Measurements from ENCODE around the gene SPO11. TPM values are rescaled to one million over a fixed set of nuclear protein-coding genes. Genes with fewer than 3 reads are reported as not detected.

Gene SPO11
- total RNA-seq, 1 donor from 2014 or later: not detected

GRCh38 chr20:57298457-57298856, 31.1 kb upstream of the SPO11 start:
- Histone ChIP-seq H3K27ac (no peak overlapping the region), H3K9ac (no peak overlapping the region), H3K27me3 (no peaks in the 10 kb centered on the region), H3K4me3 (no peak overlapping the region), H3K79me2 (ENCODE audit: low read depth) (no peaks in the 10 kb centered on the region), H3F3A (ENCODE audit: low read depth) (no peaks in the 10 kb centered on the region), H3K4me1 (peaks cover 17% of the 10 kb centered on the region), H4K20me1 (ENCODE audit: low read depth) (no peaks in the 10 kb centered on the region), H2AFZ (replicated peaks) (no peak overlapping the region), H3K9me3 (ENCODE audit: low read depth) (no peaks in the 10 kb centered on the region), H3K4me2 (no peak overlapping the region), H3K36me3 (no peaks in the 10 kb centered on the region)
- Mint-ChIP-seq H3K27ac (no peak overlapping the region), H3K36me3 (no peaks in the 10 kb centered on the region), H3K27me3 (ENCODE audit: insufficient read depth, low read depth) (peaks cover 4% of the 10 kb centered on the region), H3K4me1 (peaks cover 22% of the 10 kb centered on the region), H3K4me3 (no peak overlapping the region), H3K9me3 (peaks cover 4% of the 10 kb centered on the region)
- TF ChIP-seq, protein P1, sequence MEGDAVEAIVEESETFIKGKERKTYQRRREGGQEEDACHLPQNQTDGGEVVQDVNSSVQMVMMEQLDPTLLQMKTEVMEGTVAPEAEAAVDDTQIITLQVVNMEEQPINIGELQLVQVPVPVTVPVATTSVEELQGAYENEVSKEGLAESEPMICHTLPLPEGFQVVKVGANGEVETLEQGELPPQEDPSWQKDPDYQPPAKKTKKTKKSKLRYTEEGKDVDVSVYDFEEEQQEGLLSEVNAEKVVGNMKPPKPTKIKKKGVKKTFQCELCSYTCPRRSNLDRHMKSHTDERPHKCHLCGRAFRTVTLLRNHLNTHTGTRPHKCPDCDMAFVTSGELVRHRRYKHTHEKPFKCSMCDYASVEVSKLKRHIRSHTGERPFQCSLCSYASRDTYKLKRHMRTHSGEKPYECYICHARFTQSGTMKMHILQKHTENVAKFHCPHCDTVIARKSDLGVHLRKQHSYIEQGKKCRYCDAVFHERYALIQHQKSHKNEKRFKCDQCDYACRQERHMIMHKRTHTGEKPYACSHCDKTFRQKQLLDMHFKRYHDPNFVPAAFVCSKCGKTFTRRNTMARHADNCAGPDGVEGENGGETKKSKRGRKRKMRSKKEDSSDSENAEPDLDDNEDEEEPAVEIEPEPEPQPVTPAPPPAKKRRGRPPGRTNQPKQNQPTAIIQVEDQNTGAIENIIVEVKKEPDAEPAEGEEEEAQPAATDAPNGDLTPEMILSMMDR (IDR thresholded peaks at IDR 0.05): no peak
- TF ChIP-seq EZH2phosphoT487 (IDR thresholded peaks at IDR 0.05) (no peak), EZH2 (IDR thresholded peaks at IDR 0.05) (no peak)
- no peak for DNase-seq (ENCODE audit: low spot score)

GRCh38 chr20:57301026-57301425, 28.6 kb upstream of the SPO11 start:
- H3K9me3 ChIP-seq (ENCODE audit: low read depth): no peaks in the 10 kb centered on the region
- no peak for DNase-seq (ENCODE audit: low spot score)
- no peaks in the 10 kb centered on the region for H3K36me3 Mint-ChIP-seq
- H3K27ac Mint-ChIP-seq: no peak overlapping the region
- no peak overlapping the region for H3K27ac ChIP-seq
- no peaks in the 10 kb centered on the region for H3F3A ChIP-seq (ENCODE audit: low read depth)
- no peaks in the 10 kb centered on the region for H3K79me2 ChIP-seq (ENCODE audit: low read depth)
- H4K20me1 ChIP-seq (ENCODE audit: low read depth): no peaks in the 10 kb centered on the region
- H3K36me3 ChIP-seq: no peaks in the 10 kb centered on the region
- no peak overlapping the region for H3K4me2 ChIP-seq
- no peak overlapping the region for H3K4me3 ChIP-seq
- H3K4me3 Mint-ChIP-seq: no peak overlapping the region
- H3K4me1 Mint-ChIP-seq: peaks cover 9% of the 10 kb centered on the region
- no peak overlapping the region for H2AFZ ChIP-seq (replicated peaks)
- H3K27me3 ChIP-seq: no peaks in the 10 kb centered on the region
- H3K9me3 Mint-ChIP-seq: peaks cover 4% of the 10 kb centered on the region
- peaks cover 7% of the 10 kb centered on the region for H3K27me3 Mint-ChIP-seq (ENCODE audit: insufficient read depth, low read depth)
- H3K9ac ChIP-seq: no peak overlapping the region
- no peak for TF ChIP-seq EZH2phosphoT487 (IDR thresholded peaks at IDR 0.05)
- TF ChIP-seq, protein P1 (IDR thresholded peaks at IDR 0.05): no peak
- no peak for TF ChIP-seq EZH2 (IDR thresholded peaks at IDR 0.05)
- H3K4me1 ChIP-seq: no peaks in the 10 kb centered on the region

DNA sequence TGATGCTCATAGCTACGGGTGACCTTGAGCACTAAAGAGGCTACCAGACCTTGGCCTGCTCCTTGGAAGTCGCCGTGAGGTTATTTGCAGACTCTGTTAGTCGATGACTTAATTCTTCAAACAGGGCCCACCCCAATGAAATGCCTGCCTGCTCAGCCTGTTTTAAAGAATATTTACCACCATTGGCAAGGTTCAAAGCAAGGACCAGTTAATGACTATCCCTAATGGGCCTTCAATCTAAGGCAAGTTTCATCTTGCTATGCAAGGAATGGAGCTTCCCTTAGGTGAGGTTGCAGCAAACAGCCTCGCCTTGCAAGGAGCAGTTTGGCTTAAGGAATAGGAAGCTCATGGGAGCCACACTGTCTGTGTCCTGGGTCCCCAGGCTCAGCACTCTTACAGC, 22.9 kb upstream of the SPO11 start:
- TF ChIP-seq EZH2 (IDR thresholded peaks at IDR 0.05): no peak
- TF ChIP-seq EZH2phosphoT487 (IDR thresholded peaks at IDR 0.05): no peak
- TF ChIP-seq, protein P1 (IDR thresholded peaks at IDR 0.05): no peak
- H3K4me1 ChIP-seq: no peaks in the 10 kb centered on the region
- H3K36me3 ChIP-seq: no peaks in the 10 kb centered on the region
- no peak overlapping the region for H3K4me3 ChIP-seq
- no peak overlapping the region for H3K4me3 Mint-ChIP-seq
- H3K79me2 ChIP-seq (ENCODE audit: low read depth): no peaks in the 10 kb centered on the region
- H3K36me3 Mint-ChIP-seq: no peaks in the 10 kb centered on the region
- DNase-seq (ENCODE audit: low spot score): no peak
- no peak overlapping the region for H3K9ac ChIP-seq
- no peaks in the 10 kb centered on the region for H3K9me3 ChIP-seq (ENCODE audit: low read depth)
- H3K27ac ChIP-seq: no peak overlapping the region
- no peak overlapping the region for H3K27ac Mint-ChIP-seq
- H3K27me3 ChIP-seq: no peaks in the 10 kb centered on the region
- H3F3A ChIP-seq (ENCODE audit: low read depth): no peaks in the 10 kb centered on the region
- H2AFZ ChIP-seq (replicated peaks): no peak overlapping the region
- H3K9me3 Mint-ChIP-seq: peaks cover 4% of the 10 kb centered on the region
- H3K4me2 ChIP-seq: no peak overlapping the region
- H3K27me3 Mint-ChIP-seq (ENCODE audit: insufficient read depth, low read depth): peaks cover 6% of the 10 kb centered on the region
- H4K20me1 ChIP-seq (ENCODE audit: low read depth): no peaks in the 10 kb centered on the region
- peaks cover 24% of the 10 kb centered on the region for H3K4me1 Mint-ChIP-seq
